ENCODE measurements around the gene DNHD1.

Gene DNHD1

GRCh38 chr11:6619004-6619745 is 122.1 kb downstream of the DNHD1 start, which contains the start of gene TPP1:
Gene TPP1 (minus strand): TSS chr11:6619422. CDS start chr11:6619400, 22 bp downstream.
- TF ChIP-seq EP300 (IDR thresholded peaks at IDR 0.05; ENCODE audit: borderline replicate concordance): no peak
- TF ChIP-seq NFIC (IDR thresholded peaks at IDR 0.05): no peak
- TF ChIP-seq TEAD4 (IDR thresholded peaks at IDR 0.05): no peak
- TF ChIP-seq FOXM1 (IDR thresholded peaks at IDR 0.05; ENCODE audit: borderline replicate concordance, low read depth): no peak
- TF ChIP-seq CREB1 (IDR thresholded peaks at IDR 0.05; ENCODE audit: low read depth): peak; percentile 94
- TF ChIP-seq ZBTB7A (IDR thresholded peaks at IDR 0.05; ENCODE audit: low read depth): 0 out of 2 replicates have a peak, but pooled peaks have one; percentile 50
- TF ChIP-seq MAX (IDR thresholded peaks at IDR 0.05): peak; percentile 63
- TF ChIP-seq TCF12 (IDR thresholded peaks at IDR 0.05; ENCODE audit: low read depth): 0 out of 2 replicates have a peak, but pooled peaks have one; percentile 45
- TF ChIP-seq TAF1 (IDR thresholded peaks at IDR 0.05; ENCODE audit: low read depth): peak; percentile 58; the same call in 1 of the 2 replicates
- peak; percentile 100 for TF ChIP-seq USF1 (IDR thresholded peaks at IDR 0.05)
- no peak for TF ChIP-seq YY1 (IDR thresholded peaks at IDR 0.05; ENCODE audit: low read depth)
- TF ChIP-seq REST (IDR thresholded peaks at IDR 0.05; ENCODE audit: low read depth): no peak

- TF ChIP-seq CEBPB (IDR thresholded peaks at IDR 0.05) (no peak), ZBTB7A (IDR thresholded peaks at IDR 0.05; ENCODE audit: low read depth) (no peak), MAX (IDR thresholded peaks at IDR 0.05) (no peak), TEAD4 (IDR thresholded peaks at IDR 0.05) (no peak), TAF1 (IDR thresholded peaks at IDR 0.05; ENCODE audit: low read depth) (no peak), RAD21 (IDR thresholded peaks at IDR 0.05; ENCODE audit: low read depth) (no peak), EGR1 (IDR thresholded peaks at IDR 0.05) (no peak), USF1 (IDR thresholded peaks at IDR 0.05) (no peak), NFIC (IDR thresholded peaks at IDR 0.05) (no peak), YY1 (IDR thresholded peaks at IDR 0.05; ENCODE audit: low read depth) (no peak), REST (IDR thresholded peaks at IDR 0.05; ENCODE audit: low read depth) (no peak), FOXM1 (IDR thresholded peaks at IDR 0.05; ENCODE audit: borderline replicate concordance, low read depth) (no peak), TCF12 (IDR thresholded peaks at IDR 0.05; ENCODE audit: low read depth) (no peak)
These were observed 123.6 kb downstream of the DNHD1 start for GRCh38 chr11:6620636-6621035.

Measured in Ishikawa (cell line).